ENCODE data around the gene CPLX3. TPM values are rescaled to one million over a fixed set of nuclear protein-coding genes. Genes with fewer than 3 reads are reported as not detected.

CPLX3 gene
- polyA plus RNA-seq, 4 donors, result 1.1 TPM; not detected in 3

- Histone ChIP-seq H3K4me3 (ENCODE audit: low read depth in 1 of 3, low read length in 3 of 3) (no peak overlapping the region), H3K36me3 (ENCODE audit: control insufficient read depth in 3 of 3, insufficient read depth in 2 of 3, low read depth in 1 of 3, low read length in 3 of 3) (peaks cover 0 to 25% (median 0%) of the 10 kb centered on the region in 3 donors), H3K27ac (ENCODE audit: low read depth in 1 of 3, low read length in 2 of 3) (peak overlapping the region; percentile 73 to 93 (median 77)), H3K9me3 (ENCODE audit: control insufficient read depth in 2 of 2, insufficient read depth in 1 of 2, low read depth in 1 of 2, low read length in 1 of 2) (no peaks in the 10 kb centered on the region), H3K4me1 (ENCODE audit: control insufficient read depth in 3 of 3, insufficient read depth in 2 of 3, low read depth in 1 of 3, low read length in 2 of 3) (peaks cover 14 to 76% (median 20%) of the 10 kb centered on the region in 3 donors), H3K27me3 (ENCODE audit: control insufficient read depth in 3 of 3, insufficient read depth in 3 of 3, low read length in 3 of 3) (no peaks in the 10 kb centered on the region)
- 3 to 37% (median 19%) methylated on average over 1 of the region's 1 CpG for WGBS, 3 donors
- DNase-seq (no peak), FAIRE-seq (no peak)
Measured at GRCh38 chr15:74867466-74868038, 41.1 kb downstream of the CPLX3 start.

GRCh38 chr15:74868059-74868458 lies 41.6 kb downstream of the CPLX3 start:
- Histone ChIP-seq H3K27me3 (ENCODE audit: control insufficient read depth in 3 of 3, insufficient read depth in 3 of 3, low read length in 3 of 3) (no peaks in the 10 kb centered on the region), H3K4me1 (ENCODE audit: control insufficient read depth in 3 of 3, insufficient read depth in 2 of 3, low read depth in 1 of 3, low read length in 2 of 3) (peaks cover 14 to 76% (median 20%) of the 10 kb centered on the region in 3 donors), H3K9me3 (ENCODE audit: control insufficient read depth in 2 of 2, insufficient read depth in 1 of 2, low read depth in 1 of 2, low read length in 1 of 2) (no peaks in the 10 kb centered on the region), H3K36me3 (ENCODE audit: control insufficient read depth in 3 of 3, insufficient read depth in 2 of 3, low read depth in 1 of 3, low read length in 3 of 3) (peaks cover 0 to 25% (median 0%) of the 10 kb centered on the region in 3 donors), H3K4me3 (ENCODE audit: low read depth in 1 of 3, low read length in 3 of 3) (no peak overlapping the region), H3K27ac (ENCODE audit: low read depth in 1 of 3, low read length in 2 of 3) (peak overlapping the region; percentile 73 to 93 (median 77))
- 10 to 36% (median 26%) methylated on average over 6 of the region's 6 CpGs for WGBS, 3 donors
- DNase-seq (peak; percentile 59 to 94), FAIRE-seq (no peak)

- Histone ChIP-seq H3K4me3 (ENCODE audit: low read depth in 1 of 3, low read length in 3 of 3) (no peak overlapping the region), H3K27ac (ENCODE audit: low read depth in 1 of 3, low read length in 2 of 3) (peak overlapping the region; percentile 77 to 89 (median 84)), H3K36me3 (ENCODE audit: control insufficient read depth in 3 of 3, insufficient read depth in 2 of 3, low read depth in 1 of 3, low read length in 3 of 3) (peaks cover 0 to 21% (median 0%) of the 10 kb centered on the region in 3 donors), H3K9me3 (ENCODE audit: control insufficient read depth in 2 of 2, insufficient read depth in 1 of 2, low read depth in 1 of 2, low read length in 1 of 2) (no peaks in the 10 kb centered on the region), H3K27me3 (ENCODE audit: control insufficient read depth in 3 of 3, insufficient read depth in 3 of 3, low read length in 3 of 3) (no peaks in the 10 kb centered on the region), H3K4me1 (ENCODE audit: control insufficient read depth in 3 of 3, insufficient read depth in 2 of 3, low read depth in 1 of 3, low read length in 2 of 3) (peaks cover 14 to 74% (median 20%) of the 10 kb centered on the region in 3 donors)
- DNase-seq (no peak), FAIRE-seq (no peak)
Measured at GRCh38 chr15:74869372-74869725, 42.9 kb downstream of the CPLX3 start.

- peak in 1 of 2 donors; percentile 89 for DNase-seq
- H3K36me3 ChIP-seq (ENCODE audit: control insufficient read depth in 3 of 3, insufficient read depth in 2 of 3, low read depth in 1 of 3, low read length in 3 of 3), result peaks cover 0 to 17% (median 0%) of the 10 kb centered on the region in 3 donors
- peaks cover 14 to 68% (median 17%) of the 10 kb centered on the region in 3 donors for H3K4me1 ChIP-seq (ENCODE audit: control insufficient read depth in 3 of 3, insufficient read depth in 2 of 3, low read depth in 1 of 3, low read length in 2 of 3)
- H3K9me3 ChIP-seq (ENCODE audit: control insufficient read depth in 2 of 2, insufficient read depth in 1 of 2, low read depth in 1 of 2, low read length in 1 of 2), result no peaks in the 10 kb centered on the region
- peak overlapping the region; percentile 77 to 89 (median 84) for H3K27ac ChIP-seq (ENCODE audit: low read depth in 1 of 3, low read length in 2 of 3)
- 3 to 18% (median 5%) methylated on average over 6 of the region's 6 CpGs for WGBS, 3 donors
- no peaks in the 10 kb centered on the region for H3K27me3 ChIP-seq (ENCODE audit: control insufficient read depth in 3 of 3, insufficient read depth in 3 of 3, low read length in 3 of 3)
- no peak for FAIRE-seq
- H3K4me3 ChIP-seq (ENCODE audit: low read depth in 1 of 3, low read length in 3 of 3), result no peak overlapping the region
Measured at GRCh38 chr15:74869726-74870407, 43.4 kb downstream of the CPLX3 start.

GRCh38 chr15:74870436-74871215 lies 44.2 kb downstream of the CPLX3 start:
- DNase-seq, result peak in 1 of 2 donors; percentile 44
- no peaks in the 10 kb centered on the region for H3K9me3 ChIP-seq (ENCODE audit: control insufficient read depth in 2 of 2, insufficient read depth in 1 of 2, low read depth in 1 of 2, low read length in 1 of 2)
- no peak for FAIRE-seq
- no peaks in the 10 kb centered on the region for H3K27me3 ChIP-seq (ENCODE audit: control insufficient read depth in 3 of 3, insufficient read depth in 3 of 3, low read length in 3 of 3)
- peak overlapping the region; percentile 46 to 89 (median 85) for H3K27ac ChIP-seq (ENCODE audit: low read depth in 1 of 3, low read length in 2 of 3)
- H3K4me1 ChIP-seq (ENCODE audit: control insufficient read depth in 3 of 3, insufficient read depth in 2 of 3, low read depth in 1 of 3, low read length in 2 of 3), result peaks cover 14 to 64% (median 17%) of the 10 kb centered on the region in 3 donors
- peak overlapping the region in 1 of 3 donors; percentile 13 for H3K4me3 ChIP-seq (ENCODE audit: low read depth in 1 of 3, low read length in 3 of 3)
- WGBS, 3 donors, result 11 to 24% (median 11%) methylated on average over 6 of the region's 6 CpGs
- H3K36me3 ChIP-seq (ENCODE audit: control insufficient read depth in 3 of 3, insufficient read depth in 2 of 3, low read depth in 1 of 3, low read length in 3 of 3), result peaks cover 0 to 16% (median 0%) of the 10 kb centered on the region in 3 donors

- FAIRE-seq (no peak), DNase-seq (no peak)
- Histone ChIP-seq H3K4me3 (ENCODE audit: low read depth in 1 of 3, low read length in 3 of 3) (peak overlapping the region; percentile 72 to 74 (median 74)), H3K4me1 (ENCODE audit: control insufficient read depth in 3 of 3, insufficient read depth in 2 of 3, low read depth in 1 of 3, low read length in 2 of 3) (peaks cover 13 to 44% (median 17%) of the 10 kb centered on the region in 3 donors), H3K27me3 (ENCODE audit: control insufficient read depth in 3 of 3, insufficient read depth in 3 of 3, low read length in 3 of 3) (no peaks in the 10 kb centered on the region), H3K27ac (ENCODE audit: low read depth in 1 of 3, low read length in 2 of 3) (peak overlapping the region; percentile 90 to 96 (median 93)), H3K36me3 (ENCODE audit: control insufficient read depth in 3 of 3, insufficient read depth in 2 of 3, low read depth in 1 of 3, low read length in 3 of 3) (peaks cover 0 to 13% (median 0%) of the 10 kb centered on the region in 3 donors), H3K9me3 (ENCODE audit: control insufficient read depth in 2 of 2, insufficient read depth in 1 of 2, low read depth in 1 of 2, low read length in 1 of 2) (no peaks in the 10 kb centered on the region)
- 0 to 2% (median 1%) methylated on average over 11 of the region's 11 CpGs for WGBS, 3 donors
Measured at GRCh38 chr15:74872702-74873035, 46.2 kb downstream of the CPLX3 start.

GRCh38 chr15:74873036-74873755 lies 46.8 kb downstream of the CPLX3 start, which contains the start of gene SCAMP2:
SCAMP2 (minus strand) TSS chr15:74873365; CDS start chr15:74873255, 110 bp downstream.
- FAIRE-seq, result no peak
- no peaks in the 10 kb centered on the region for H3K9me3 ChIP-seq (ENCODE audit: control insufficient read depth in 2 of 2, insufficient read depth in 1 of 2, low read depth in 1 of 2, low read length in 1 of 2)
- peak within 1 kb of the TSS; percentile 72 to 74 (median 74) for H3K4me3 ChIP-seq (ENCODE audit: low read depth in 1 of 3, low read length in 3 of 3)
- DNase-seq, result peak; percentile 98
- H3K4me1 ChIP-seq (ENCODE audit: control insufficient read depth in 3 of 3, insufficient read depth in 2 of 3, low read depth in 1 of 3, low read length in 2 of 3), result peaks cover 8 to 38% (median 14%) of the 10 kb centered on the region in 3 donors
- H3K36me3 ChIP-seq (ENCODE audit: control insufficient read depth in 3 of 3, insufficient read depth in 2 of 3, low read depth in 1 of 3, low read length in 3 of 3), result peaks cover 0 to 13% (median 0%) of the 10 kb centered on the region in 3 donors
- peak within 1 kb of the TSS; percentile 90 to 96 (median 93) for H3K27ac ChIP-seq (ENCODE audit: low read depth in 1 of 3, low read length in 2 of 3)
- 0 to 1% (median 1%) methylated on average over 33 to 50 of the region's 52 CpGs for WGBS, 3 donors
- H3K27me3 ChIP-seq (ENCODE audit: control insufficient read depth in 3 of 3, insufficient read depth in 3 of 3, low read length in 3 of 3), result no peaks in the 10 kb centered on the region

All from small intestine (tissue), 7 donors.